B cell (primary cell): ENCODE measurements around the gene AMDHD2.

Experiments used
- EZH2 ChIP-seq: IDR thresholded peaks from 2 replicates; pipeline ENCODE4 v1.6.1; 2012; ENCODE audit warnings: borderline replicate concordance, low read depth, mild to moderate bottlenecking, moderate library complexity, low read length; ENCODE audit not compliant: insufficient read depth, poor library complexity, severe bottlenecking
- TF ChIP-seq, protein P1 (sequence below): fragments of 200-600 bp; IDR thresholded peaks from one replicate; pipeline ENCODE4 v1.8.0; 2022; ENCODE audit warnings: antibody characterized with exemption, mild to moderate bottlenecking

DNA sequence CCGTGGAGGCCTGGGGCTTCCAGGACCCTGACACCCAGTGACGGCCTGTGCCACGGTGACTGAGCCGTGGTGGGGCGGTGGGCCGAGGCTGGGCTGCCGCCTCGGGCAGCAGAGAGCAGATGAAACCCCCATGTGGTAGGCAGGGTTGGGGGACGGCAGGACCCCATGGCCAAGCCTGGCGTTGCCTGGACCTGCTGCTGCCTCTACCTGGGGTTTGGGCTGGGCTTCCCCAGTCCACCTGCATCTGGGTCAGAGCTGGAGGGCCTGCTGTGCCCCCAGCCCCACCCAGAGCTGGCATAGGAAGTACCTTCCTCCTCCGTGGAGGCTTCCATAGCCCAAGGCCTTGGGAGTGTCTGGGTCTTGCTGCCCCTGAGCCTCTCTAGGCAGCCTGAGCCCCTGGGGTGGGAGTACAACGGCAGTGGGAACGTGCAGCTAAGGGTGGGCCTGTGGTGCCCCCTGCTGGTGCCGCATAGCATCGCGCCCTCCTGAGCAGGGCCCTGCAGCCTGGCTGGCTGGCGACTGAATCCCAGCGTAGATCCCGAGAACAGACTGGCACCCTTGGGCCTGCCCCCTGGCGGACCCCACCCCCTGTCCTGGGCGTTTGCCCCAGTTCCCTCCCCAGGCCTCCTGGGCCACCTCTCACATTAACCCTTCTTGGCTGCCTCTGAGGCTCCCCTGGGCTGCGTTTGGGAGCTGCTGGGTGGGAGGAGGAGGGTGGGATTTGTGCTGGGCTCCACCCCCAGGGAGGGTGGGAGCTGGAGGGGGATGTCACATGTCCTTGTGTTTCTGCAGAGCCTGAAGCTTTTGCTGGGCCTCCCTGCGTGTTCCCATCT is 19.0 kb upstream of the AMDHD2 start:
- TF ChIP-seq, protein P1, sequence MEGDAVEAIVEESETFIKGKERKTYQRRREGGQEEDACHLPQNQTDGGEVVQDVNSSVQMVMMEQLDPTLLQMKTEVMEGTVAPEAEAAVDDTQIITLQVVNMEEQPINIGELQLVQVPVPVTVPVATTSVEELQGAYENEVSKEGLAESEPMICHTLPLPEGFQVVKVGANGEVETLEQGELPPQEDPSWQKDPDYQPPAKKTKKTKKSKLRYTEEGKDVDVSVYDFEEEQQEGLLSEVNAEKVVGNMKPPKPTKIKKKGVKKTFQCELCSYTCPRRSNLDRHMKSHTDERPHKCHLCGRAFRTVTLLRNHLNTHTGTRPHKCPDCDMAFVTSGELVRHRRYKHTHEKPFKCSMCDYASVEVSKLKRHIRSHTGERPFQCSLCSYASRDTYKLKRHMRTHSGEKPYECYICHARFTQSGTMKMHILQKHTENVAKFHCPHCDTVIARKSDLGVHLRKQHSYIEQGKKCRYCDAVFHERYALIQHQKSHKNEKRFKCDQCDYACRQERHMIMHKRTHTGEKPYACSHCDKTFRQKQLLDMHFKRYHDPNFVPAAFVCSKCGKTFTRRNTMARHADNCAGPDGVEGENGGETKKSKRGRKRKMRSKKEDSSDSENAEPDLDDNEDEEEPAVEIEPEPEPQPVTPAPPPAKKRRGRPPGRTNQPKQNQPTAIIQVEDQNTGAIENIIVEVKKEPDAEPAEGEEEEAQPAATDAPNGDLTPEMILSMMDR = peak; percentile 99
- TF ChIP-seq EZH2 = no peak
